Measurements from ENCODE around the gene COL23A1. TPM values are rescaled to one million over a fixed set of nuclear protein-coding genes. Genes with fewer than 3 reads are reported as not detected.

Gene COL23A1
- total and polyA plus RNA-seq, 5 donors from 2014 or later: not detected

- DNase-seq (no peak), ATAC-seq (ENCODE audit: low read depth in 2 of 2) (no peak)
- H3K4me3 ChIP-seq (ENCODE audit: low read depth, low read length): no peak overlapping the region
- H3K4me3 Mint-ChIP-seq: no peak overlapping the region
- no peaks in the 10 kb centered on the region for H3K9me3 ChIP-seq (ENCODE audit: control insufficient read depth in 2 of 2, low read length in 2 of 2)
- H3K4me1 Mint-ChIP-seq: no peaks in the 10 kb centered on the region
- H3K36me3 ChIP-seq (ENCODE audit: control insufficient read depth, insufficient read depth, low read length): no peaks in the 10 kb centered on the region
- H3K36me3 Mint-ChIP-seq: no peaks in the 10 kb centered on the region
- H3K27me3 Mint-ChIP-seq: peaks cover 4% of the 10 kb centered on the region
- no peaks in the 10 kb centered on the region for H3K27me3 ChIP-seq (ENCODE audit: control insufficient read depth, insufficient read depth, low read length)
- peaks cover 0 to 2% (median 0%) of the 10 kb centered on the region in 7 donors for H3K9me3 Mint-ChIP-seq
- H3K27ac ChIP-seq (ENCODE audit: insufficient read depth, low read length, poor library complexity, severe bottlenecking): no peak overlapping the region
- no peak overlapping the region for H3K27ac Mint-ChIP-seq
- H3K4me1 ChIP-seq (ENCODE audit: control insufficient read depth, insufficient read depth, low read length, poor library complexity, severe bottlenecking): no peaks in the 10 kb centered on the region
Observed at GRCh38 chr5:178267245-178267644, 322.9 kb downstream of the COL23A1 start.

- no peak overlapping the region for H3K27ac ChIP-seq (ENCODE audit: insufficient read depth, low read length, poor library complexity, severe bottlenecking)
- no peaks in the 10 kb centered on the region for H3K4me1 Mint-ChIP-seq
- H3K4me1 ChIP-seq (ENCODE audit: control insufficient read depth, insufficient read depth, low read length, poor library complexity, severe bottlenecking): no peaks in the 10 kb centered on the region
- no peak overlapping the region for H3K27ac Mint-ChIP-seq
- H3K4me3 ChIP-seq (ENCODE audit: low read depth, low read length): no peak overlapping the region
- H3K36me3 Mint-ChIP-seq: no peaks in the 10 kb centered on the region
- peaks cover 0 to 2% (median 0%) of the 10 kb centered on the region in 7 donors for H3K9me3 Mint-ChIP-seq
- H3K36me3 ChIP-seq (ENCODE audit: control insufficient read depth, insufficient read depth, low read length): no peaks in the 10 kb centered on the region
- no peaks in the 10 kb centered on the region for H3K9me3 ChIP-seq (ENCODE audit: control insufficient read depth in 2 of 2, low read length in 2 of 2)
- DNase-seq: no peak
- H3K27me3 ChIP-seq (ENCODE audit: control insufficient read depth, insufficient read depth, low read length): no peaks in the 10 kb centered on the region
- H3K27me3 Mint-ChIP-seq: peaks cover 4% of the 10 kb centered on the region
- H3K4me3 Mint-ChIP-seq: no peak overlapping the region
- ATAC-seq (ENCODE audit: low read depth in 2 of 2): no peak
Observed at GRCh38 chr5:178266581-178266980, 323.6 kb downstream of the COL23A1 start.

GRCh38 chr5:178265746-178266145 lies 324.4 kb downstream of the COL23A1 start:
- Histone ChIP-seq H3K4me3 (ENCODE audit: low read depth, low read length) (no peak overlapping the region), H3K4me1 (ENCODE audit: control insufficient read depth, insufficient read depth, low read length, poor library complexity, severe bottlenecking) (no peaks in the 10 kb centered on the region), H3K27me3 (ENCODE audit: control insufficient read depth, insufficient read depth, low read length) (no peaks in the 10 kb centered on the region), H3K9me3 (ENCODE audit: control insufficient read depth in 2 of 2, low read length in 2 of 2) (no peaks in the 10 kb centered on the region), H3K27ac (ENCODE audit: insufficient read depth, low read length, poor library complexity, severe bottlenecking) (no peak overlapping the region), H3K36me3 (ENCODE audit: control insufficient read depth, insufficient read depth, low read length) (no peaks in the 10 kb centered on the region)
- Mint-ChIP-seq H3K4me1 (no peaks in the 10 kb centered on the region), H3K4me3 (no peak overlapping the region), H3K36me3 (no peaks in the 10 kb centered on the region), H3K27ac (no peak overlapping the region), H3K27me3 (peaks cover 4% of the 10 kb centered on the region), H3K9me3 (peaks cover 0 to 2% (median 0%) of the 10 kb centered on the region in 7 donors)
- DNase-seq: no peak
- ATAC-seq (ENCODE audit: low read depth in 2 of 2): no peak

GRCh38 chr5:178264044-178264443 lies 326.1 kb downstream of the COL23A1 start:
- Mint-ChIP-seq H3K36me3 (no peaks in the 10 kb centered on the region), H3K9me3 (peaks cover 0 to 2% (median 0%) of the 10 kb centered on the region in 7 donors), H3K4me3 (no peak overlapping the region), H3K27me3 (peaks cover 4% of the 10 kb centered on the region), H3K27ac (no peak overlapping the region), H3K4me1 (no peaks in the 10 kb centered on the region)
- Histone ChIP-seq H3K27ac (ENCODE audit: insufficient read depth, low read length, poor library complexity, severe bottlenecking) (no peak overlapping the region), H3K4me1 (ENCODE audit: control insufficient read depth, insufficient read depth, low read length, poor library complexity, severe bottlenecking) (no peaks in the 10 kb centered on the region), H3K9me3 (ENCODE audit: control insufficient read depth in 2 of 2, low read length in 2 of 2) (no peaks in the 10 kb centered on the region), H3K36me3 (ENCODE audit: control insufficient read depth, insufficient read depth, low read length) (no peaks in the 10 kb centered on the region), H3K4me3 (ENCODE audit: low read depth, low read length) (no peak overlapping the region), H3K27me3 (ENCODE audit: control insufficient read depth, insufficient read depth, low read length) (no peaks in the 10 kb centered on the region)
- ATAC-seq (ENCODE audit: low read depth in 2 of 2): no peak
- no peak for DNase-seq

DNA sequence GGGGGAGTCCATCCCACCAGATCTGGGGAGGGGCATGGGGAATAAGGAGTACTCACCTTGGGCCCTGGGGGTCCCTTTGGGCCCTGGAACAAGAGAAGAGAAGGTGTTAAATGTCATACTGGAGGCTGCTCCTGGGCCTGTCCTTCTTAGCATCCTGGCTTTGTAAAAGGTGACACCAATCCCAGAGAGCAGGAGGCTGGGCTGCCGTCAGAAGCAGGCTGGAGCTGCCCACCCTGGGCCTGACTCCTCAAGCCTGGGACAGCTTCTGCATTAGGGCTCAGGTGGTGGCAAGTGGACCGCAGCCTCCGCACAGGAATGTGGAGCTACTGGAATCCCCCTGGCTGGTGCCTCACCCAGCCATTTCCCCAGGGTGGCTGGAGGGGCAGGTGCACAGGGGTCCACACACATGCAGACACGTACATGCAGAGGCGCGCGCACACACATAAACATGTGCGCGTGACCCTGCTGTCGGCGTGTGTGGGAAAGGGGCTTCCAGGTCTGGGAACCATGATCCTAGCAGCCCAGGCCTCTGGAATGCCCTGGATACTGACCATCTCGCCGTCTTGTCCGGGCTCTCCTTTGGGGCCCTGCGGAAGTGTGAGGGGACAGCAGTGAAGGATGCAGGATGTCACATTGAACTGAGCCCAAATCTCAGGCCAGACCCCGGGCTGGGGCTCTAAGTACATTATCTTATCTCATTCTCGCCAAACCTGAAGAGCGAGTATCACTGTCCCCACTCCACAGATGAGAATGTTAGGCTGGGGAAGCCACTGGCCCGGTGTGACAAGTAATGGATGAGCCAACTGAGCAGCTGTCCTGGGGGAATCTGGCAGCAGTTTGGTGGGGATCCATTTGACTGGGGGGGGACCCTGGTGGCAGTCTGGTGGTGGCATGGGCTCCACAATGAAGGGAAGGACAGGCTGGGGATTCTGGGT lies 328.3 kb downstream of the COL23A1 start:
- Mint-ChIP-seq H3K36me3 (no peaks in the 10 kb centered on the region), H3K4me1 (no peaks in the 10 kb centered on the region), H3K9me3 (peaks cover 0 to 2% (median 0%) of the 10 kb centered on the region in 7 donors), H3K27me3 (peaks cover 4% of the 10 kb centered on the region), H3K27ac (peak overlapping the region in 1 of 3 donors; percentile 61), H3K4me3 (no peak overlapping the region)
- DNase-seq (no peak), ATAC-seq (ENCODE audit: low read depth in 2 of 2) (no peak)
- Histone ChIP-seq H3K9me3 (ENCODE audit: control insufficient read depth in 2 of 2, low read length in 2 of 2) (no peaks in the 10 kb centered on the region), H3K27me3 (ENCODE audit: control insufficient read depth, insufficient read depth, low read length) (no peaks in the 10 kb centered on the region), H3K27ac (ENCODE audit: insufficient read depth, low read length, poor library complexity, severe bottlenecking) (no peak overlapping the region), H3K36me3 (ENCODE audit: control insufficient read depth, insufficient read depth, low read length) (no peaks in the 10 kb centered on the region), H3K4me3 (ENCODE audit: low read depth, low read length) (no peak overlapping the region), H3K4me1 (ENCODE audit: control insufficient read depth, insufficient read depth, low read length, poor library complexity, severe bottlenecking) (no peaks in the 10 kb centered on the region)

DNA sequence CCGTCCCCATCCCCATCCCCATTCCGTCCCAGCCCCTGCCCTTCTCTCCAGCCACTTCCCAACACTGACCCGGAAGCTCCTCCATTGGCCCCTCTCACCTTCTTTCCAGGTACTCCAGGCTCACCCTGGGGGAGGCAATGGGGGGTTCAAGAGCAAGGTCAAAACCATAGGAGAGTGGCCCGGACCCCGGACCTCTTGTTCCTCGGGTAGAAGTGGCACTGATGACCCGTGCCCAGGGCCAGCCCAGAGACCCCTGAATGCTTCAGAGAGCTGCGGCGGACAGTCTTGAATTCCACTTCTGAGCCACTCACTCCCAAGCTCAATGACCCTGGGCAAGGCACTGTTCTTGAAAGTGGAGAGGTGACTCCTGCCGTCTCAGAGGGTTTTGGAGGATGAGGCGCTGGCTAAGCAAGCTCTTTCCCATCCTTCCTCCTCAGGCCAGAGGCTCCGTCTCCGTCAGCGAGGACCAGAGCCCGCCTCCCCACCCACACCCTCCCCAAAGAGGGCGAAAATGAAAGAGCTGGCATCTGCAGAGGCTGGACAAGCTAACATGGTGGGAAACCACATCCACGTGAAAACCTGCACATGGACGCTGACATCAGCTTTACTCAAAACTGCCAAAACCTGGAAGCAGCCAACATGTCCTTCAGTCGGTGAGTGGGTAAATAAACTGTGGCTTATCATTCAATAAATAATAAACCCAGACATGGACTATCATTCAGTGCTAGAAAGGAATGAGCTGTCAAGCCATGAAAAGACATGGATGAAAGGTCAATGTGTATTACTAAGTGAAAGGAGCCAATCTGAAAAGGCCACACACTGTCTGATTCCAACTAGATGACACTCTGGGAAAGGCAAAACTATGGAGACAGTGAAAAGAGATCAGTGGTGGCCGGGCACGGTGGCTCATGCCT lies 330.3 kb downstream of the COL23A1 start:
- Histone ChIP-seq H3K4me1 (ENCODE audit: control insufficient read depth, insufficient read depth, low read length, poor library complexity, severe bottlenecking) (no peaks in the 10 kb centered on the region), H3K9me3 (ENCODE audit: control insufficient read depth in 2 of 2, low read length in 2 of 2) (no peaks in the 10 kb centered on the region), H3K4me3 (ENCODE audit: low read depth, low read length) (no peak overlapping the region), H3K36me3 (ENCODE audit: control insufficient read depth, insufficient read depth, low read length) (no peaks in the 10 kb centered on the region), H3K27ac (ENCODE audit: insufficient read depth, low read length, poor library complexity, severe bottlenecking) (no peak overlapping the region), H3K27me3 (ENCODE audit: control insufficient read depth, insufficient read depth, low read length) (no peaks in the 10 kb centered on the region)
- DNase-seq (no peak), ATAC-seq (ENCODE audit: low read depth in 2 of 2) (no peak)
- Mint-ChIP-seq H3K36me3 (no peaks in the 10 kb centered on the region), H3K4me3 (no peak overlapping the region), H3K9me3 (peaks cover 0 to 2% (median 0%) of the 10 kb centered on the region in 7 donors), H3K27me3 (peaks cover under 1% of the 10 kb centered on the region), H3K4me1 (no peaks in the 10 kb centered on the region), H3K27ac (peak overlapping the region in 1 of 3 donors; percentile 7)

- H3K4me3 Mint-ChIP-seq: no peak overlapping the region
- Histone ChIP-seq H3K4me1 (ENCODE audit: control insufficient read depth, insufficient read depth, low read length, poor library complexity, severe bottlenecking) (no peaks in the 10 kb centered on the region), H3K4me3 (ENCODE audit: low read depth, low read length) (no peak overlapping the region), H3K36me3 (ENCODE audit: control insufficient read depth, insufficient read depth, low read length) (no peaks in the 10 kb centered on the region), H3K27me3 (ENCODE audit: control insufficient read depth, insufficient read depth, low read length) (no peaks in the 10 kb centered on the region), H3K27ac (ENCODE audit: insufficient read depth, low read length, poor library complexity, severe bottlenecking) (no peak overlapping the region), H3K9me3 (ENCODE audit: control insufficient read depth in 2 of 2, low read length in 2 of 2) (no peaks in the 10 kb centered on the region)
- no peaks in the 10 kb centered on the region for H3K27me3 Mint-ChIP-seq
- H3K4me1 Mint-ChIP-seq: no peaks in the 10 kb centered on the region
- H3K9me3 Mint-ChIP-seq: no peaks in the 10 kb centered on the region
- H3K36me3 Mint-ChIP-seq: no peaks in the 10 kb centered on the region
- DNase-seq (no peak), ATAC-seq (ENCODE audit: low read depth in 2 of 2) (no peak)
- H3K27ac Mint-ChIP-seq: no peak overlapping the region
Observed at GRCh38 chr5:178257650-178258049, 332.5 kb downstream of the COL23A1 start.

All from CD4-positive, CD25-positive, alpha-beta regulatory T cell (primary cell).